ENCODE results near the gene TALDO1. TPM values are rescaled to one million over a fixed set of nuclear protein-coding genes. Genes with fewer than 3 reads are reported as not detected.
A peak's percentile ranks its signal among the peaks of the same experiment; 100 is the strongest.

The TALDO1 gene
- polyA plus RNA-seq, 1 donor = 59.5 TPM

DNA sequence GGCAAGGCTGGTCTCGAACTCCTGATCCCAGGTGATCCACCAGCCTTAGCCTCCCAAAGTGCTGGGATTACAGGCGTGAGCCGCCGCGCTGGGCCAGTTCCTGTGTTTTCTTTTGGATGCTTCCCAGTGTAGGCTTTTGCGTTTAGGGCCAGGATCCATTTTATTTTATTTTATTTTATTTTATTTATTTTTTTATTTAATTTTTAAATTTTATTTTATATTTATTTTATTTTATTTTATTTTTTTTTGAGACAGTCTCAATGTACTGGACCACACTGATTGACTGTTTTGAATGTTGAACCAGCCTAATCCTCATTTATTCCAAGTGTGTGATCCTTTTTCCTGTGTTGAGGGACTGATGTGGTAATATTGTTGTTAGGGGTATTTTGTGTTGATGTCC lies 32.8 kb upstream of the TALDO1 start:
- no peak for DNase-seq (ENCODE audit: low read depth)

DNA sequence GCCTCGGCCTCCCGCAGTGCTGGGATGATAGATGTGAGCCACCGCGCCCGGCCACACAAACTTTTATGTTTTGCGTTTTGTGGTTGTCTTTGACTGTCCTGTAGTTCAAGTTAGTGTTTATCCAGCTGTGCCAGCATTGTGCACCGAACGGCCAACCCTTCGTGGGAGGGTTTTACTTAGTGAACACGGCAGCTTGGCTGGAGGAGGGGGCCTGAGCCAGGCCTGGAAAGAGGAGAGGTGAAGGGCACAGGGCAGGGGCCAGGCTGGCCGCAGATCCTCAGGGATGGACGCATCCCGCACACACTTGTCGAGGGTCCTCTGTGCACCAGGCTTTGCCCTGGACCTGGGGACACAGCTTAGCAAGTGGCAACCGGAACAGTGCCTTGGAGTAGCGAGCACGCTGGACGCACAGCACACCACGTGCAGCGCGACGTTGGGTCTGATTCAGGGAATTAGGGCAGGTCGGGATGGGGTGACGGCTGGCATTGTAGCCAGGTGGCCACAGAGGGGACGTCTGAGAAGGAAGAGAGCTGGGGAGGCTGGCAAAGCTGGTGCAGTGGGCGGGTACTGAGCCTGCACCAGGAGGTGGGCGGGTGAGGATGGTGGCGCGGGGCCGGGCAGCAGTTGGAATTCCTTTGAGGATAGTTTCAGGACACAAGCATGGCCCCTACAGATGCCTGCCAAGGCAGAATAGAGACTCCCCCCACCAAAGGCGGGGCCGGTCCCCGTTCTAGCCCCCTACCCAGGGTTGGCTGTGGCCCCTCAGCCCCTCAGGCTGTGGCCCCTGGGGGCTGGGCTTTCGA lies 27.8 kb upstream of the TALDO1 start:
- no peak for DNase-seq (ENCODE audit: low read depth)

DNA sequence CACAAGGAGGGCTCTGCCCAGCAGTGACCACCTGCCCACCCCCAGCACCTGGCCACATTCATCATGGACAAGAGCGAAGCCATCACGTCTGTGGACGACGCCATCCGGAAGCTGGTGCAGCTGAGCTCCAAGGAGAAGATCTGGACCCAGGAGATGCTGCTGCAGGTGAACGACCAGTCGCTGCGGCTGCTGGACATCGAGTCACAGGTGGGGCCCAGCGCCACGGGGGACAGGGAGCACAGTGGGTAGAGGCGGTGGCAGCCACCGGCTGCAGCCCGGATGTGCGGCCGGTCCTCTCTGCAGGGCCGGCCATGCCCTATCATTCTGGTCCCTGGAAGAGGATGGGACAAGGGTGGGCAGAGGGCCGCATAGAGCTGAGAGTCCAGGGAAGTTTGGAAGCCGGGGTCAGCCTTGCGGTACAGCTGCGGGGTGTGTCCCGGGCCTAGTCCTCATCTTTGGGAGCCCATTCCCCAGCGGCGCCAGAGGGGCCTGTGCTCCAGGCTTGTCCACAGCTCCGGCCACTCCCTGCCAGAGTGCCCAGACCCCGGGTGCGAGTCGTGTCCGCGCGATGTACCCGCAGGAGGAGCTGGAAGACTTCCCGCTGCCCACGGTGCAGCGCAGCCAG lies 27.1 kb upstream of the TALDO1 start:
- no peak for DNase-seq (ENCODE audit: low read depth)

DNA sequence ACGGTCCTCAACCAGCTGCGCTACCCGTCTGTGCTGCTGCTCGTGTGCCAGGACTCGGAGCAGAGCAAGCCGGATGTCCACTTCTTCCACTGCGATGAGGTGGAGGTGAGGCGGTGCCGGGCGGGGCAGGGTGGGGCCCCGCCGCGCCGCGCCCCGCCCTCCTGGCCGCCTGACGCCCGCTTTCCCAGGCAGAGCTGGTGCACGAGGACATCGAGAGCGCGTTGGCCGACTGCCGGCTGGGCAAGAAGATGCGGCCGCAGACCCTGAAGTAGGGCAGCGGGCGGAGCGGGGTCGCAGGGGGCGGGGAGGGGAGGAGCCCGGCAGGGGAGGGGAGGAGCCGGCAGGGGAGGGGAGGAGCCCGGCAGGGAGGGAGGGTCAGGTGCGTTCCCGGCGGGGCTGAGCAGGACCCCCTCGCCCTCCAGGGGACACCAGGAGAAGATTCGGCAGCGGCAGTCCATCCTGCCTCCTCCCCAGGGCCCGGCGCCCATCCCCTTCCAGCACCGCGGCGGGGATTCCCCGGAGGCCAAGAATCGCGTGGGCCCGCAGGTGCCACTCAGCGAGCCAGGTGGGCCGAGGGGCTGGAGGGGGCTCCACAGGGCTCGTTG lies 26.5 kb upstream of the TALDO1 start:
- no peak for DNase-seq (ENCODE audit: low read depth)

DNA sequence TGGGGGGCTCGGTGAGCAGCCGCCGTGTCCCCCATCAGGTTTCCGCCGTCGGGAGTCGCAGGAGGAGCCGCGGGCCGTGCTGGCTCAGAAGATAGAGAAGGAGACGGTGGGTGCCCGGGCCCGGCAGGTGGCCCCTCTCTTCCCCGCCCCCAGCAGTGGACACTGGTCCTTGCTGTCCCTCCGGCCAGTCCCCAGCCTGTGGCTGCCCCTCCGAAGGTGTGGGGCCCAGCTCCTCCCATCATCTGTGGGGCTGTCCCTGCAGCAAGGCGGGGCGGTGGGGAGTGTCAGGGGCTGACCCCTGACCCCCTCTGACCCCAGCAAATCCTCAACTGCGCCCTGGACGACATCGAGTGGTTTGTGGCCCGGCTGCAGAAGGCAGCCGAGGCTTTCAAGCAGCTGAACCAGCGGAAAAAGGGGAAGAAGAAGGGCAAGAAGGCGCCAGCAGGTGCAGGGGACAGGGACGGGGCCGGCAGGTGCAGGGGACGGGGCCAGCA lies 26.0 kb upstream of the TALDO1 start:
- DNase-seq (ENCODE audit: low read depth) = no peak

DNA sequence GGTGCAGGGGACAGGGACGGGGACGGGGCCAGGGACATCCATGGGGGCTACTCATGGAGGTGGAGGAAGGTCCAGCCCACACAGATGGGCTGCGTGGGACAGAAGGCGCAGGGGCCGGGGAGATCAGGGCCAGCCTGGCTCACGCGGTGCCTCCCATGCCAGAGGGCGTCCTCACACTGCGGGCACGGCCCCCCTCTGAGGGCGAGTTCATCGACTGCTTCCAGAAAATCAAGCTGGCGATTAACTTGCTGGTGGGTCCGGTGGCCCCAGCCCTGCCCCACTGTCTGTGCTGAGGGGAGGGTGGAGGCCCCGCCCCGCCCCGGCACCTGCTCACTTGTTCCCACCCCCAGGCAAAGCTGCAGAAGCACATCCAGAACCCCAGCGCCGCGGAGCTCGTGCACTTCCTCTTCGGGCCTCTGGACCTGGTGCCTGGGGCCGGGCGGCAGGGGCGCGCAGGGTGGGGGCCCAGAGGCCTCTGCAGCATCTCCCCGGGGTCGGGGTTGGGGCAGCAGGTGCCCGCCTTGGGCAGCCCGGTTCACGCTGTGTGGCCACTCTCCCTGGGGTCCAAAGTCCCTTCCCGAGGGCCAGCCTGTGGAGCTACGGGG lies 25.4 kb upstream of the TALDO1 start:
- no peak for DNase-seq (ENCODE audit: low read depth)

DNA sequence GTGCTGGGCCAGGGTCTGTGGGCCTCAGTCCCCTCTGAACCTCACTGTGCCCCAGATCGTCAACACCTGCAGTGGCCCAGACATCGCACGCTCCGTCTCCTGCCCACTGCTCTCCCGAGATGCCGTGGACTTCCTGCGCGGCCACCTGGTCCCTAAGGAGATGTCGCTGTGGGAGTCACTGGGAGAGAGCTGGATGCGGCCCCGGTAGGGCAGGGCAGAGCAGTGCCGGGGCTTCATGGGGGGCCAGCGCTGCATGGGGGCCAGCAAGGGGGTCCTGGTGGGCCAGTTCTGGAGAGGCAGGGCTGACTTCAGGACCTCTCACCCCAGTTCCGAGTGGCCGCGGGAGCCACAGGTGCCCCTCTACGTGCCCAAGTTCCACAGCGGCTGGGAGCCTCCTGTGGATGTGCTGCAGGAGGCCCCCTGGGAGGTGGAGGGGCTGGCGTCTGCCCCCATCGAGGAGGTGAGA lies 24.9 kb upstream of the TALDO1 start:
- no peak for DNase-seq (ENCODE audit: low read depth)

DNA sequence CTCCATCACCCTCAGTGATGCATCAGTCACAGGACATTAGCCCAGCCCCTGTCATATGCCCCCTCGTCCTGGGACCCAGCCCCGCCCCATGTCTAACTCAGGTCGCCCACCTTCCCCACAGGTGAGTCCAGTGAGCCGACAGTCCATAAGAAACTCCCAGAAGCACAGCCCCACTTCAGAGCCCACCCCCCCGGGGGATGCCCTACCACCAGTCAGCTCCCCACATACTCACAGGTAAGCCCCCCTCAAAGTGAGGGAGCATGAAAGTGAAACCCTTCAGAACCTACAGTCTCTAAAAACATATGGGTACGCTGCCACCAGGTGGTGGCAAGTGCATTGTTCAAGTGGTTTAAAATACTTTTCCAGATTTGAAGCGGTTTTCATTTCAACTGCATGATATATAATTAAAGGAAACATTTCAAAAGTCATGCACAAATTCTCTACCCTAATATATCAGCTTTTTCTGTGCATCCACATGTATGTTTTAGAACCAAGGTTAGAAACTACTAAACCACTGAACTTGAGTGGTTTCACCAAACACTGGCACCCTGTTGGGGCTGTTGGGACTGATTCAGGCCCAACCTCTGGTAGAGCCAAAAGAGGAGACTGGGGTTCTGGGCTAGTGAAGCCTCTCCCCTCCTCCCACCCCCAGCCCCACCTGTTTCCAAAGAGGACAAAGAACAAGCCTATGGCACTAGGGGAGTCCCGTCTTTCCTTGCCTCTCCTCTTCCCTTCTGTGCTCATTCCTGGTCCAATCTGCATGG lies 24.0 kb upstream of the TALDO1 start:
- DNase-seq (ENCODE audit: low read depth) = peak; percentile 32

DNA sequence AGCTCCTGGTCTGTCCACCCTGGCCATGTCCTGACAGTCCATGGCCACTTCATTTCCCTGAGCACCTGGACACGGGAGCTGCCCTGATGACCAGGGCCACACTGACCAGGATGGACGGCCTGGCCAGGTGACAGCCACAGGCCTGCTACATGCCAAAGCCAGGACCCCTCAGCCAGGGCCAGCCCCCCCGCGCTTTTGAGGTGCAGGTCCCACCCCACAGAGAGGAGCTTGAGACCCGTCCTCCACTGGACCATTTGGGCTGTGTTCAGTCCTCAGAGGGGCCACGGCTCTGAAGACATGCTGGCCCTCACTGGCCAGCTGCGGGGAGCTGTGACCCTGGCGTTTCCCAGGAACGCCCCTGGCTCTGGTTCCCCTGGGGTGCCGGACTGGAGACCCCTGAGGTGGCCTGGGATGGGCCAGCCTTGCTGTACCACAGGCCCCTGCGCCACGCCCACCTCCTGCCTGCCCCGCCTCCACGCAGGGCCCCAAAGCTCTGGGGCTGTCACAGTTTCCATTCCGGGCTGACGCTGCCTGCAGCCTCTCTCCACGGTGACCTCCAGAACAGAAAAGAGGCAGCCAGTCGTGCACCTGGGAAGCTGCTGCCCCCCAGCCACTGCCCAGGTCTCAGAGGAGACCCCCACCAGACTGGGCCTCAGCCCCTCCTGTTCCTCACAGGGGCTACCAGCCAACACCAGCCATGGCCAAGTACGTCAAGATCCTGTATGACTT lies 23.1 kb upstream of the TALDO1 start:
- no peak for DNase-seq (ENCODE audit: low read depth)

DNA sequence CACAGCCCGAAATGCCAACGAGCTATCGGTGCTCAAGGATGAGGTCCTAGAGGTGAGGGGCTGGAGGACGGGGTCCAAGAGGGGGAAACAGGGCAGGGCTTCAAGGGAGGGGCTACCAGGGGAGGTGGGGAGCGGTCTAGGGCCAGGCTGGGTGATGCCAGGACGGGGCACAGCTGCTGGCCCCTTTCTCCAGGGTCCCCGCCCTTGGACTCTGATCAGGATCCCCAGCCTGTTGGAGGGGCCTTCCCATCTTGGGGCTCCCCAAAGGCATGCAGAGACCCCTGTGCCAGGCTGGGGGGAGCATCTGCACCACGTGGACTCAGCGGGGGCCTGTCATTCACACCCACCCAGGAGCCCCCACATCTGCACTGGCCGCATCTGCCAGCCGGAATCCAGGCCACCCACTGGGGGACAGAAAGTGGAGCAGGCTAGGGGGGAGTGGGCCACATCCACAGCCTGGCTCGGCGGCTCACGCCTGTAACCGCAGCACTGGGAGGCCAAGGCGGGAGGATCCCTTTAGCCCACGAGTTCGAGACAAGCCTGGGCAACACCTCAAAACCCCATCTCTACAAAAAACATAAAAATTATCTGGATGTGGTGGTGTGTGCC lies 22.4 kb upstream of the TALDO1 start:
- no peak for DNase-seq (ENCODE audit: low read depth)

DNA sequence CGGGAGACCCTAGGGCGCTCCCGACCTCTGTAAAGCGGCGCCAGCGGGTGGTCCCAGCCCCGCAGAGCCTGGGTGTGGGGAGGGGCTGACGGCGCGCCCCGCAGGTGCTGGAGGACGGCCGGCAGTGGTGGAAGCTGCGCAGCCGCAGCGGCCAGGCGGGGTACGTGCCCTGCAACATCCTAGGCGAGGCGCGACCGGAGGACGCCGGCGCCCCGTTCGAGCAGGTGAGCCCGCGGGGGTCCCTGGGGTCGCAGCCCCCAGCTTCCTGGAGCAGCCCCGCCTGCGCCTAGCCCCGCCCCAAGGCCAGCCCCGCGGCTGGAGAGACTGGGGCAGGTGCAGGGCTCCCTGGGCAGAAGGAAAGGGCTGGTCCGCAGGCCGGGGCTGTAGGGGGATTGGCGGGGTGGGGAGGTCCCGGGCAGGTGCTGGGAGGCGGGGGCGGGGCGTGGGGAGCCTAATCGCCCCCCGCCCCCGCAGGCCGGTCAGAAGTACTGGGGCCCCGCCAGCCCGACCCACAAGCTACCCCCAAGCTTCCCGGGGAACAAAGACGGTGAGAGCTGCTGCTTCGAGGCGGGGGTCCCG lies 21.6 kb upstream of the TALDO1 start:
- no peak for DNase-seq (ENCODE audit: low read depth)

DNA sequence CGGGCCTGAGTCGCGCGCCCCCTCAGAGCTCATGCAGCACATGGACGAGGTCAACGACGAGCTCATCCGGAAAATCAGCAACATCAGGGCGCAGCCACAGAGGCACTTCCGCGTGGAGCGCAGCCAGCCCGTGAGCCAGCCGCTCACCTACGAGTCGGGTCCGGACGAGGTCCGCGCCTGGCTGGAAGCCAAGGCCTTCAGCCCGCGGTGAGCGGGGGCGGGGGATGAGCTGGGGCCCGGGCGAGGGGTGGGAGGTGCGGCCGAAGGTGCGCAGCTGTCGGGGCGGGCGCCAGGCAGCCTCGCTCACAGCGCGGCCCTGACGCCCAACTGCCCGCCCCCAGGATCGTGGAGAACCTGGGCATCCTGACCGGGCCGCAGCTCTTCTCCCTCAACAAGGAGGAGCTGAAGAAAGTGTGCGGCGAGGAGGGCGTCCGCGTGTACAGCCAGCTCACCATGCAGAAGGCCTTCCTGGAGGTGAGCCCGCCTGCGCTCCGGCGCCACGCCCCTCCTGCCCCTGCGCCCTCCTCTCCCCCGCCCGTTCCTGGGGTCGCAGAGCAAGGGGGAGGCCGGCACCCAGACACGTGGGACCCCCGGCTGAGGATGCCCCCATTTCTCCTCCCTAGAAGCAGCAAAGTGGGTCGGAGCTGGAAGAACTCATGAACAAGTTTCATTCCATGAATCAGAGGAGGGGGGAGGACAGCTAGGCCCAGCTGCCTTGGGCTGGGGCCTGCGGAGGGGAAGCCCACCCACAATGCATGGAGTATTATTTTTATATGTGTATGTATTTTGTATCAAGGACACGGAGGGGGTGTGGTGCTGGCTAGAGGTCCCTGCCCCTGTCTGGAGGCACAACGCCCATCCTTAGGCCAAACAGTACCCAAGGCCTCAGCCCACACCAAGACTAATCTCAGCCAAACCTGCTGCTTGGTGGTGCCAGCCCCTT lies 20.7 kb upstream of the TALDO1 start:
- DNase-seq (ENCODE audit: low read depth) = no peak

DNA sequence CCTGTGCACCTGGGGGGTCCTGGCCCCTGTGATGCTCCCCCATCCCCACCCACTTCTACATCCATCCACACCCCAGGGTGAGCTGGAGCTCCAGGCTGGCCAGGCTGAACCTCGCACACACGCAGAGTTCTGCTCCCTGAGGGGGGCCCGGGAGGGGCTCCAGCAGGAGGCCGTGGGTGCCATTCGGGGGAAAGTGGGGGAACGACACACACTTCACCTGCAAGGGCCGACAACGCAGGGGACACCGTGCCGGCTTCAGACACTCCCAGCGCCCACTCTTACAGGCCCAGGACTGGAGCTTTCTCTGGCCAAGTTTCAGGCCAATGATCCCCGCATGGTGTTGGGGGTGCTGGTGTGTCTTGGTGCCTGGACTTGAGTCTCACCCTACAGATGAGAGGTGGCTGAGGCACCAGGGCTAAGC lies 20.0 kb upstream of the TALDO1 start:
- no peak for DNase-seq (ENCODE audit: low read depth)

DNA sequence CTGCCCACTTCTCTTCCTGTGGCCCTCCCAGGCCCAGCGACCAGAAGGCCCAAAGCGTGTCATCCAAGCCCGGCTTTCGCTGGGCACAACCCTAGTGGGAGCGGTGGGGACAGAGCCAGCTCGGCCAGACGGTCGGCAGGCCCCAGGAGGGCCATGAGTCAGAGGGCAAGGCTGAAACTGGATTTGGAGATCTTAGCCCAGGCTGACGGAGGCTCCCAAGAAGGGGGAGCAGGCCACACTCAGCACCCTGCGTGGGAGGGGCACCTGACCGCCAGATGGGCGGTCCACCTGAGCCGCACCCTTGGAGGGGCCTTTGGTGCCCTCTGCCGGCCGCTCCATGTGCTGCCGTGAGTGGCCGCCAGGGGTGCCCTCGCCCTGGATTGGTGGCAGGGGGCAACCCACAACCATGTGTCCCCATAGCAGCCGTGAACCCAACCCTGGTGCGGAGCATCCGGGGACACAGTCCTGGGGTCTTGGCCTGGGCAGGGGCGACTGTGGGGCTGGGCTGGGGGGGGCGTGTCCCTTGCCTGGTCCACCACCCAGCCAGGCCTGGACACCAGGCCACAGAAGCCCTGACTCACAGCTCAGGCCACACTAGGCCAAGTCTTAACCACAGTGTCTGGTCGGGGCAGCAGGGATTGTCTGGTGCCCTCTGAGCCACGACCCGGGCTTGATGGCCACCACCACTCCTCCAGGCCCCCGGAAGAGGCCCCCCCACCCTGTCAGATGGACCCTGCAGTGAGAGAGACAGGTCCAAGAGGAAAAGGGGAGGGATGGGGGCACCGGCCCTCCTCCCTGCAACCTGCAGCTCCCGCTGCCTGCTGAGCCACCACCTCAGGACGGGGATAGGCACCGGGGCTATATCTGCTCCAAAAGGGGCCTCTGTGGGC lies 19.2 kb upstream of the TALDO1 start:
- no peak for DNase-seq (ENCODE audit: low read depth)

DNA sequence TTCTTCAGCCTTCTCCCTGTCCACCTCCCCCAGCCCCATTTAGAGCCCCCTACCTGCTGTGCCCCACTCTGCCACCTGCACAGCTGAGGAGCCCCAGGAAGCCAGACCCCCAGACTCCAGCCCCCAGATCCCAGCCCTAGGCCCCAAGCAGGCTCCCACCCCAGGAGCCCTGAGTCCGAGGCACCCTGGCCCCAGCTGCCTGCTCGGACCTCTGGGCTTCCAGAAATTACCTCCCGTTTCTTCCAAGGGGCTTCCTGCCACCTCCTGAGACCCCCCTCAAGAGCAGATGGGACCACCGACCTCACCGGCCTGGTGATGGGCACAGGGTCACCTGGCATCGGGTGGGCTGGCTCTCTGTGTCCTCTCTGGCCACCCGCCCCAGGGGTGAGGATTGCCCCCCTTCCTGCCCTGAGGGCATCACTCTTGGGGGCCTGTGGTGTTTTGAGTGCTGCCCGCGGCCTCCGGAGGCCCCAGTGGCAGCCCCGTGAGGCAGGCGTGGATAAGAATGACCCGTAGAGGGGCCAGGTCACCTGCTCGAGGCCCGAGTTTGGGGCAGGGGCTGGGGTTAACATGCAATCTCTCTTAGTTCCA lies 18.3 kb upstream of the TALDO1 start:
- DNase-seq (ENCODE audit: low read depth) = no peak

DNA sequence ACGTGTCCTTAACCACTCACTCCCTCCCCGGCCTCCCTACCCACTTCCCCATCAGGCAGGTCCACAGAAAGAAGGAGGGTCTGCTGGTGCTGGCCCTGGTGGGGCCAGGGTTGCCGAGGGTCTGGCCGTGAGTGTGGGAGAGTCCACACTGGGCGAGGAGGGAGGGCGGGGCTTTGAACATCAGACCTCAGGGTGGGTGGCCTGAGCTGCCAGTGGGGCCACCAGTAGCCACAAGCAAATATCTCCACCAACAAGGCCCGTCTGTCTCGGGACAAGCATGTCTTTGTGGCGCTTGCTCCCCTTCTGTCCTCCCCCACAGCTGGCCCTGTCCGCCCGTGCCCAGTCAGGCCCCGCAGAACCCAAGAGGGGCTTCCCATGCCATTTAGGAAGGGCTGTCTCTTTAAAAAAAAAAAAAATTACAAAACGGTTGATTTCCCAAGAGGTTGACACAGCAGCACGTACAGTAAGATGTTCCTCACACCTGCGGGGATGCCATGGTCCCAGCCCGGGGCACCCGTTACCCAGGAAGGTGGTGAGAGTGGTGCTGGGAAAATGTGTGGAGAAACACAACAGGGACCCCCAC lies 17.7 kb upstream of the TALDO1 start:
- no peak for DNase-seq (ENCODE audit: low read depth)

DNA sequence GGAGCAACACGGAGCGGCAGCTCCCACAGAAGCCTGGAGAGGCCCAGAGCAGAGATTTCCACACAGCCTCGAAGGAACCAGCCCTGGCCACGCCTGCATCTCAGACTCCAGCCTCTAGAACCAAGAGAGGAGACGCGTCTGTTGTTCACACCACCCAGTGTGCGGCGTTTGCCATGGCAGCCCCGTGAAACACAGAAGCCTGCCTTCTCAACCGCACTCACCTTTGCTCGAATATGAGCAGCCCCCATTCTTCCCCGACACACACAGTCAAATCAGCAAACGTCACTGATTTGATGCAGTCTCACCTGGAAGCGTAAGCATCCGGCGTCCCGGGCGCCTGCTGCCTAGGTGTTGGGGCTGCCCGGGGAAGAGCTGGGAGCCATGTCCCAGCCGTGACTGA lies 14.2 kb upstream of the TALDO1 start:
- no peak for DNase-seq (ENCODE audit: low read depth)
